Measurements from ENCODE around the gene IKZF3.
"Not testable (repeated sequence)": the region's sequence is repeated elsewhere in the genome, so short reads cannot be mapped to it uniquely, and the experiment has no call there.

IKZF3 gene

GRCh38 chr17:39754161-39754957, 109.8 kb downstream of the IKZF3 start:
- DNase-seq: peak; percentile 88

GRCh38 chr17:39753514-39754160, 110.5 kb downstream of the IKZF3 start:
- DNase-seq: peak; percentile 64

DNA sequence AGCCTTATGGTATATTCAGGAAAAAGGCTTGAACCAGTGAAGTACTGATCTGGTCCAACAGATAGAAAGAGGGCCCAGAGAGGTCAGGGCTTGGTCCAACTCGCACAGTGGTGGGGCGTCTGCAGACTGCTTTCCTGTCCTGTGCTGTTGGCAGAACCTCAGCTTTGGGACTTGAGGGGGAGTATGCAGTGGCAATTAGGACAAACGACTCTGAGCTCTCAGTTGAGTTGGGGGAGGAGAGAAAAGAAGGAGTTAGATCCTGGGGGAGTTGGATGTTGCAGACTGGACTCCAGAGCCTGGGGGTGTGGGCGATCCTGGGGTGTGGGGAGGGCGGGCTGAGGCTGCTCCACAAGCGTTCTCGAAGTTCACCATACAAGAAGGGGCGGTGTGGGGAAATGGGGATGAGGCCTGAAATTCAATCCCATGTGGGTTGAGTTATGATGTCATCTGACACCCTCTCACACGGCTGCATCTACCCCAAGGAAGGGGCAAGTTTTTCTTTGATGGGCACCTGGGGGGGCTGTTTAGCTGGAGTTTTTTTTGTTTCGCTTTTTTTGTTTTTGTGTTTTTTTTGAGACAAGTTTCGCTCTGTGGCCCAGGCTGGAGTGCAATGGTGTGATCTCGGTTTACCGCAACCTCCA, 111.8 kb downstream of the IKZF3 start:
- DNase-seq: no peak

- DNase-seq: no peak
These were observed 112.5 kb downstream of the IKZF3 start for GRCh38 chr17:39751637-39752036.

DNA sequence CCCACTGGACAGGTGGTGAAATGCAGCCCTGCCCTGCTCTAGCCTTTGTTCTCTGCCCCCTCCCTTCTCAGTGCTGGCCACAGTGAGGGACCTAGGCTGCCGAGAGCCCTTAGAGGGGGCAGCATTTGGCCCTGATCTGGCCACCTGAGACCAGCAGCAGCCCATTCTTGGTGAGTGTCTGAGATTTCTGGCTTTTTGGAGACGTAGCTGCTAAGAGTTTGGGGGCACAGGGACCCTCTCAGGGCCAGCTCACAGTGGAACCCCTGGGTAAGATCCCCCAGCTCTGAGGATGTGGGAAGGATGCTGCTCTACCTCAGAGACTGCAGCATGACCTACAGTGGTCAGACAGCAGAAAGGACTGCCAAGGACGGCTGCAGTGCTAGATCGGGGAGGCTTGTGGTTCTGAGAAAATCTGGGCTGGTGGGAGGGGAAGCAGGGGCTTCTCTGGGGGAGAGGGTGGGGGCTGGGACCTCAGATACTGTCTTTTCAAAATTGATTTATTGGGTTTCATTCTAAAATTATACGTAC, 113.0 kb downstream of the IKZF3 start:
- DNase-seq: no peak

DNA sequence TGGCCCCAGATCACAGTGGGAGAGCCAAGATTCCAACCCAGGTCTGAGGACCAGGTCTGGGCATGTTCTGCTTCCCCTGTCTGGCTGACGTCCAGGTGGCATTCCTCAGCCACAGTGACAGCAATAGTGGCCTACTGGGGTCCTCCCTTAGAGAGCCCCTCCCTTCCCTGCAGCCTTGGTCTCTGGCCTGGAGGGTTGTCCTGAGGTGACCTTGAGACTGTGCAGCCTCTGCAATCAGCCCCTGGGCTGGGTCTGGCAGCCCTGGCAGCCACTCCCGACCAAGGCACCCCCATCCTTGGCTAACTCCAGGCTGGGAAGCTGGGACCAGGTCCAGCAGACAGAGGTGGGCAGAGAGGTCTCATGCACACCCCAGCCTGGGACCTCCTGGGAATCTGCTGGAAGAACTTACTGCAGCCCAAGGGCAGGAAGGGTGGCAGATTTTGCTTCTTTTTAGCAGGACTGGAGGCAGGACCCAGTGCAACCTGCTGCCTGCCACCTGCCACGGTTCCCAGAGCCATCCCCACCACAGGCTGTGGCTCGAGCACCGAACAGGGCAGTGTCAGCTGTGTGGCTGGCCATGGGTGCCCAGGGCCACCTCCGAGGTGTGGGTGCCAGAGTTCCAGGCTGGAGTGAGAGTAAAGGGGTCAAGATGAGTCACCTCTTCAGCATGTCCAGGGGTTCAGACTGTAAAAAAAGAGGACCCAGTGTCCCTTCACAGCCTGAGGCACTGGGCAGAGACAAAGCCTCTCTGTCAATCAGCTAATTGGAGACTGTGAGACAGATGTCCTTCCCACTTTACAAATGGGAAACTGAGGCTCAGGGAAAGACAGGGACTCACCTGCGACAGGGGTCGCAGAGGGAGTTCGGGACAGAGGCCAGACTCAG, 113.7 kb downstream of the IKZF3 start:
- DNase-seq: no peak

GRCh38 chr17:39748444-39749034, 115.6 kb downstream of the IKZF3 start:
- not testable (repeated sequence) for DNase-seq

GRCh38 chr17:39747745-39748144, 116.4 kb downstream of the IKZF3 start:
- DNase-seq: no peak

GRCh38 chr17:39746145-39746461, 118.0 kb downstream of the IKZF3 start:
- no peak for DNase-seq

- no peak for DNase-seq
These were observed 118.6 kb downstream of the IKZF3 start for GRCh38 chr17:39745335-39746144.

DNA sequence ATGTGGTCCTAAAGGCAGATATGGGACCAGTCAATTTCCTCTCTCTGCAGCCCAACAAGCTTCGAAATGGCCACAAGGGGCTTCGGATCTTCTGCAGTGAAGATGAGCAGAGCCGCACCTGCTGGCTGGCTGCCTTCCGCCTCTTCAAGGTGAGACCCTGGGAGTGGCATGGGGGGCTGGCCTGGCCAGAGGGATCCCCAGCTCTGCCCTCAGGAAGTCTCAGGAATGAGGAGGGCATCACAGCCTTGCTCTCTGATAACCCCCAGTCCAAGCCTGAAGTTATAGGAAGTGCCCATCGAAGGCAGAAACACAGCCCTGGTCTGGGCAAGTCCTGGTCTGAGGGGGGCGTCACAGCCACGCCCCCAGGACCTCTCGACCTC, 119.3 kb downstream of the IKZF3 start:
- no peak for DNase-seq

DNA sequence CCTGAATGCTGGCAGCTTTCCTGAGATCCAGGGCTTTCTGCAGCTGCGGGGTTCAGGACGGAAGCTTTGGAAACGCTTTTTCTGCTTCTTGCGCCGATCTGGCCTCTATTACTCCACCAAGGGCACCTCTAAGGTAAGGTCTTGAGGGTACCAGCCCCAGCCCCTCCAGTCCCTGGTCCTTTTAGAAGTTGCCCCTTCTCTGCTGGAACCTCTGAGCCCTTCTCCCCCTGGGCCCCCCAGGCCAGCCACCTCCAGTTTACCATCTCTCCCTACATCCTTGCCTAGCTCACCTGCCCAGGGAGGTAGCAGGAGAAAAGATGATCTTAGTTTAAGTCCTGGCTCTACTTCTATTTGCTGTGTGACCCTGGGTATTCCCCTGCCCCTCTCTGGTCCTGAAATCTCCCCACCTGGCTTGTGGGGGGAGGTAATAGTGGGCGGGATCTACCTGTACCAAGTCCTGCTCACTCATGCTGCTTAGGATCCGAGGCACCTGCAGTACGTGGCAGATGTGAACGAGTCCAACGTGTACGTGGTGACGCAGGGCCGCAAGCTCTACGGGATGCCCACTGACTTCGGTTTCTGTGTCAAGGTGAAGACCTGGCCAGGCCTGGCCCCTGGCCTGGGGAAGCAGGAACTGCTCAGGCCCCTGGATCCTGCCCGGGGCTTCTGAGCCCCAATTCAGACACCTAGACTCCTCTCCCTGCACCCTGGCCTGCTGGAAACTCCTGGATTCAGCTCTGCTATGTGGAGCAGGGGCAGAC, 119.9 kb downstream of the IKZF3 start:
- no peak for DNase-seq

GRCh38 chr17:39742856-39743436, 121.2 kb downstream of the IKZF3 start:
- DNase-seq: no peak

DNA sequence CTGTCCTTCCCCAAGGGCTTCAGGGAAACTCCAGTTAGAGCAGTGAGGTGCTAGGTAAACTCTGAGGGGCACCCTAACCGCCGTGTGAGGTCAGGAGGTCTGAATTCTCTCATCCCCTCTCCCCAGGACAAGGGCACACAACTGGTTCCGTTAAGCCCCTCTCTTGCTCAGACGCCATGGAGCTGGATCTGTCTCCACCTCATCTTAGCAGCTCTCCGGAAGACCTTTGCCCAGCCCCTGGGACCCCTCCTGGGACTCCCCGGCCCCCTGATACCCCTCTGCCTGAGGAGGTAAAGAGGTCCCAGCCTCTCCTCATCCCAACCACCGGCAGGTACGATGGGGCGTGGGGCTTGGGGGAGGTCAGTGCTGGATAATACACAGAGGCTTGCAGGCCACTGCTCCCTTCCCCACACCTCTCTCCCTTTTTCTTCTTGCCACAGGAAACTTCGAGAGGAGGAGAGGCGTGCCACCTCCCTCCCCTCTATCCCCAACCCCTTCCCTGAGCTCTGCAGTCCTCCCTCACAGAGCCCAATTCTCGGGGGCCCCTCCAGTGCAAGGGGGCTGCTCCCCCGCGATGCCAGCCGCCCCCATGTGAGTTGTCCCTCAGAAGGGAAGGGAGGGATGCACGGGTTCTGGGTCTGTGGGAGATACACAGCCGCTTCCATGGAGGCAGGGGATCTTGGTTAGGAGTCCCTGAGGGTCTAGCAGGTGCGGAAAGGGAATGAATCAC, 121.8 kb downstream of the IKZF3 start:
- DNase-seq: no peak

DNA sequence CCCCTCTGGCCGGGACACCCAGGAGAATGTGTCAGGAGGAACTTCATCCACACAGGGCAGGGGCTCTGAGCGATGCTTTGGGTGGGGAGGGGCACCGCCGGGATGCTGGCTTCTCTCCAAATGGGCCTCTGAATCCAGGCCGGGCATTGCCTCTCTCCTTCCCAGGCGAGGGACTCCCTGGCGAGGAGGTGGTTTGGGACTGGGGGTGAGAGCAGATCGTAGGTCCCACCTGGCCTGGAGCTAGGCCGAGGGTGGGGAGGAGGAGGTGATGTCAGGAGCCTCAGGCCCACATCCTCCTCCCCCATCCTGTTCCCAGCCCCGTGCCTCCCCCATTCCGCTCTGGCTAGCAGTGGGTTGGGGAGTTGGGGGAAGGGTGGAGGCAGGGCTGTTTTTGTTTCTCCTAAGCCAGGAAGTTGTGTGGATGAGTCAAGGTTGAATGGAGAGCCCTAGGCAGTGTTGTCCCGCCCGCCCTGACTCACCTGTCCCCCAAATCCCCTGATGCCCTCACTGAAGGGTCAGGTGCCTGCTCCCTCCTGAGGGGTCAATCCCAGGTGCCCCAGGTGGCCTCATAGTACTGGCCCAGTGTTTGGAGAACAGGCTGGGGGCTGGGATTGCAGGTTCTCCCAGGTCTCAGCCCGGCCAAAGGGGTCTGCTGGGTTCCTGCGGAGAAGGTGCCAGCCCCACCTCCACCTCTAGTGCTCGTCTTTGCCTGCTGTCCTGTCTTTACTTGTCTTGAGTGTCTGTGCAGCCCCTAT, 123.6 kb downstream of the IKZF3 start:
- DNase-seq: no peak

- no peak for DNase-seq
These were observed 124.2 kb downstream of the IKZF3 start for GRCh38 chr17:39739885-39740356.

- DNase-seq: no peak
These were observed 124.9 kb downstream of the IKZF3 start for GRCh38 chr17:39738983-39739884.

DNA sequence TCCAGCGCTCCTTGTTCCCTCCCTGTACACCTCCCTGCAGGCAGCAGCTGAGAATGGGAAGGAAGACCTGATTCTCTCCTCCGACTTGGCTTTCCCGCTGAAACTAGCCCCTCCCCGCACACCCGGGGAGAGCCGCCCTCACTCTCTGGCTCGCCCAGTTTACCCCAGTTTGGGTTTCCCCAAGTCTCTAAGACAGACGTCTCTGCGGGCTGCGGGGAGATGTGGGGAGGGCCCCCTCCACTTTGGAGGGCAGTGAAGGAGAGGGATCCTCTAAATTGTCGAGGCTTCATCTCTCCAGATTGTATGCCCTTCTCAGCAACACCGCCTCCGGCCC, 125.6 kb downstream of the IKZF3 start:
- peak; percentile 23 for DNase-seq
